ENCODE results near the gene PSME2.

GRCh38 chr14:24114532-24115421 is 31.6 kb downstream of the PSME2 start, which contains the start of the genes DCAF11 and NRL:
- TF ChIP-seq CTCF (IDR thresholded peaks at IDR 0.05 in 2 of 3, conservative IDR thresholded peaks at IDR 0.05 in 1 of 3; ENCODE audit: control insufficient read depth in 2 of 3, extremely low read depth in 1 of 3, insufficient read depth in 1 of 3, low read depth in 3 of 3, low read length in 3 of 3) (no peak), RAD21 (IDR thresholded peaks at IDR 0.05; ENCODE audit: insufficient read depth, low read depth, low read length) (no peak), CHD2 (IDR thresholded peaks at IDR 0.05; ENCODE audit: borderline replicate concordance, low read depth, low read length) (peak; percentile 92), SREBF2 (IDR thresholded peaks at IDR 0.05; ENCODE audit: low read length) (peak; percentile 61), NRF1 (conservative IDR thresholded peaks at IDR 0.05; ENCODE audit: low read depth, low read length) (peak; percentile 68), RFX5 (IDR thresholded peaks at IDR 0.05; ENCODE audit: low read depth, low read length) (peak; percentile 86)
